Tongue (tissue), 2 donors: Measurements from ENCODE around the gene NOTCH4. TPM values are rescaled to one million over a fixed set of nuclear protein-coding genes. Genes with fewer than 3 reads are reported as not detected.

Source experiments
- DNase-seq: peaks from one replicate; pipeline ENCODE4 v3.0.0-alpha.2; 2015
- total RNA-seq: library from RNA; depleted of rRNA; stranded (reverse); fragments of >200 nt; gene quantifications from one replicate; pipeline ENCODE4 v1.2.3, GENCODE V29; 2014

NOTCH4 gene
- total RNA-seq, 1 donor from 2014 or later: 10.6 TPM

DNA sequence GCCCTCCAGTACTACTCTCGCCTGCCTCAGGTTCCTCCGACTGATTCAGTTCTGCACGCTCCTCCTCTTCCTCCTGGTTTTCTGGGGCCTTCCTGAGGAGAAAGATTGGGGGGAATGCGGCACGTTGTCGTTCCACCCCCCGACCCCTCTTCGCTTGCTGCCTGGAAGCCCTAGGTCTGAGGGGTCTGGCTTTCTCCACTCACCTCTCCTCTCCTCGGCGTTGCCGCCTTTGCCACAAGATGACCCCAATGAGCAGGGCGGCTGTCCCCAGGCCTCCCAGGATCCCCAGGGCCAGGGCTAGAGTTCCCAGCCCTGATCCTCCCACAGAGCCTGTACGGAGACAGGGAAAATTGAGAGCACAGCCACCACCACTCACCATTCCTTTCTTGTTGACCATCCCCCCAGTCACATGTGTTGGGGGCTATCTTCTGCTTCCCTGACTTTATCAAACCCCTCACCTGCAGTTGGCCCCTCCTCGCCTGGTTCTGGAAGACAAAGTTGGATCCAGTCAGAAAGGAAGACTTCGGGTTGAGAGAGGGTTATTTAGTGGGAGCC, 42.6 kb downstream of the NOTCH4 start:
- no peak for DNase-seq

DNA sequence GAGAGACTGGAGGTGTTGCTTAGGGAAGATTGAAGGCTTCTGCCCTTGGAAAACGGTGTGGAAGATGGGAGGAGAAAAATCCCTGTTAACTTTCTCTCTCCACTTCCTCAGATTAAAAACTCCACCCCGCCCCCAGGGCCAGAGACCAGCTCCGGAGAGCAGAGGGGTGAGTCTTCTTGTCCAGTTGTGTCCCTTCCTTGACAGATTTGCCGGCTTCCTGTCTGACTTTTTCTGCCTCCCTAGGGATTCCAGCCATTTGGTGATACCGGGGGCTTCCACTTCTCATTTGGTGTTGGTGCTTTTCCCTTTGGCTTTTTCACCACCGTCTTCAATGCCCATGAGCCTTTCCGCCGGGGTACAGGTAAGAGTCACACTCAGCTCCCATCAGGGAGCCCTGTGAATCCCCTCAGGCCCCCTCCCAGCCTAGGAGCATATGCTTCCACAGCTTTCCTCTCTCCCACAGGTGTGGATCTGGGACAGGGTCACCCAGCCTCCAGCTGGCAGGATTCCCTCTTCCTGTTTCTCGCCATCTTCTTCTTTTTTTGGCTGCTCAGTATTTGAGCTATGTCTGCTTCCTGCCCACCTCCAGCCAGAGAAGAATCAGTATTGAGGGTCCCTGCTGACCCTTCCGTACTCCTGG, 44.0 kb downstream of the NOTCH4 start:
- DNase-seq: no peak

DNA sequence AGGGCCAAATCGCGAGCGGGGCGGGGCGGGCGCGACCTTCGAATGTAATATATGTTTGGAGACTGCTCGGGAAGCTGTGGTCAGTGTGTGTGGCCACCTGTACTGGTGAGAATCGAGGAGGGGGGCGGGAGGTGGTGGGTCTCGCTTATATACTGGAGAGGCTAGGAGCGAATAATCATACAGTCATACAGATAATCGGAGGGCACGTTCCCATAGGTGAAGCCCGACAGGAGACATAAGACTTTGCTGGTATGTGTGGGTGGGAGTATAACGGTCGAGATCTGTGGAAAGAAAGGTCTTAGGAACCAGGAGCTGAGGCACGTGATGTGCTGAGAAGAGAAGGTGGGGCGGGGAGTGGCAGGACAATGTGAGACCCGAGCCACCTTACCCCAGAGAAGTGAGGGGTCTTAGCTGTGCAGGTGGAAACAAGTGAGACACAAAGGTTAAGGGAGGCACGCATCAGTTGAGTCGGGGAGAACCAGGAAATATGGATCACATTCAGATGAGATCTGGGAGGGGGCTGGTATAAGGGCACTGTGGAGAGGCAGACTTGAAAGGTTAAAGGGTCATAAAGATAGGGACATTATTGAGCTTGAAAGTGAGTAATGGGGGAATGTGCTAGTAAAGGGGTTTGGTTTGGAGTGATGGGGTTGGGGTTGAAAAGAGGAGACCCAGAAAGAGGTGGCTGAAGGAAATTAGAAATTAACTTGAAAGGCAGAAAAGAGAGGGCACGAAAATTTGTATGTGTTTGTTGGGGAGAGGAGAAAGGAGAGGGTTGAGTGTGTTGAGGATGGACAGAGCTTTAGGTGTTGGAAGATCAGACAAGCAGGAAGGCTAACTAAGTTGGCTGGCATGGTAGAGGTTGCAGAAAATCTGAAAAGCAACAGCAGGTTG, 45.1 kb downstream of the NOTCH4 start:
- DNase-seq: no peak

DNA sequence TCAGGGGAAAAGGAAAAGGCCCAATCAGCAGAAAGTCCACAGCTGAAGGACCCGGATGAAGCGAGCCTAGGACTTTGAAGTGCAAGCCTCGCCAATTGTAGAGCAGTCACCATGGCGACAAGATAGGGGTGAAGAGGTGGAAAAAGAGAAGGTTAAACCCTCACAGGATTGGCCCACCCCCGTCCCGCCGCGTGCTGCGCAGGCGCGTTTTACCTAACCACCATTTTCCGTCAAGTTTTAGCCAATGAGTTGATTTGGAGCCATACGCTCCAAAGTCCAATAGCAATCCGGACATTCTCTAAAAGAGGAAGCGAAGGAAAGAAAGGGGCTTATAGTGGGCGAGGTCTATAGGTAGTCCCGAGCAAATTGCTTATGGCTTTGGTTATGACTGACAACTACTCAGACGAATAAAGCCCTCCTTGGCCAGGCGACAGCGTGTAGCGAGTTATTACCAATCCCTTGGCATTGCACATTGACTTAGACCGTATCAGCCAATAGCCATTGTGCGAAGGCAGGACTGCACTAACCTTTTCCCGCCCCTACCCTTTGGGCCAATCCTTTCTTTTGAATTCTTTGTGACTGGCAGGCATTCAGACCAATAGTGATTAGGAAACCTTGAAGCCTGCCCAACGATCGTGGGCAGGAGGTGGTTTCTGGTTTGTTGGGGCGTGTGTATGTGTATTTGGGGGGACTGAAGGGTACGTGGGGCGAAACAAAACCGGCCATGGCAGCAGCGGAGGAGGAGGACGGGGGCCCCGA, 45.9 kb downstream of the NOTCH4 start, which contains the start of gene RNF5:
TSS of gene RNF5 (plus strand) at position 618 of the 759 bp plus-strand sequence. CDS start at position 725, 107 bp downstream.
- peak; percentile 100 for DNase-seq

DNA sequence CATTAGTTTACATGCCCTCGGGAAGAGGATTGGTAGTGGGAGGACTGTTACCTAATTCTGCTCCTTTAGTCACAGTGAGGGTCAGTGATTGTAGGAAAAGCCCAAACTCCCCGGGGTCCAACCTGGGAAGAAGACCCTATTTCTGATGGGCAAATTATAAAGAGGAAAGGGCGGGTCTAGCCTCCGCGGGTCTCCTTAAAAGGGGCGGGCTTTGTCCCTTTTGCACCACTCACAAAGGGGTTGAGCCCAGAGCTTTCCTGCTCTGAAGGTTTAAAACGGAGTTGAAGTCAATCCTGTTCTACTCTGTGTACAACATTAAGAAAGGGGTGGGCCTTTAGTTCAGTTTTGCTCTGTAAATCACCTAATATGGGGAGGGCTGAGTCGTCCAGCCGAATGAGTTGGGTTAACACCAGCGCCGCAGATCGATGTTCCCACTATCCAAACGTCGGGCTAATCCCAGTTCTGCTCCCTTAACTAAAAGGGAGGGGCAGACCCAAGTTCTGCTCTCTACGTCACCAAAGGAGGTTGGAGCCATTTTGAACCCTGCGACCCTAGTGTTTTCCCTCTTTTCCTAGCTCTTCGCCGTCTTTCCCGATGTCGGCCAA, 46.6 kb downstream of the NOTCH4 start:
- DNase-seq: peak; percentile 82

DNA sequence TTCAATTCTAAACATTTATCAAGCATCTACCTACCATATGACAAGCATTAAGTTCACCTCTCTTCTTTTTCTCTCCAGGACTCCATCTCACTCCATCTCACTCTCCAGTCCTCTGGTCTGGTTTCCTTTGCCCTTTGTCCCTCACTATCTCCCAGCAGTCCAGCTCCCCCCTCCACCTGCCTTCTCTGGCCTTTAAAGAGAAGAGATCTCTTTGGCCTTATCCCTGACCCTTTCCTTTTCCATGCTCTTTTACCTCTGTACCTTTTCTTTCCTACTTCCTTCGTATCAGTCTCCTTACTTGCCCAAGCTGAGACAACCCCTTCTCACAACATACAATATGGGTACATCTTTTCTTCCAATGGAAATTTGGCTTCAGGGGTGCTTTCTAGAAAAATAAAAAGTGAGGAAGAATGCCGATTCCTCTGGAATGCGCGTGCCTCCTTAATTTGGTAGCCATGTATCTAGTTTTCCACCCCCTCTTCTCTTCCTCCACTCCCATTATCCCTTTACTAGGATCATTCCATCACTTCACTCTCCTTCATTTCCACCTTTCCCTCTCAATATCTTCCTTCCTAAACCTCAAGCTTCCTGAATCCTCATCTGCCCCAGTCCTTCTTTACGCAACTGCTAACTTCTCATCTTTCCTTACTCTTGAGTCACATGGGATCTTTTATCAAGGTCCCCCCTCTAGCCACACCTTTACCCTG, 47.2 kb downstream of the NOTCH4 start:
- no peak for DNase-seq

- peak; percentile 99 for DNase-seq
Measured at GRCh38 chr6:32175711-32176475, 48.0 kb downstream of the NOTCH4 start, which contains the start of gene AGPAT1. TSS of gene AGPAT1 (minus strand) at chr6:32176084. CDS start at chr6:32171496, 4,588 bp downstream.

DNA sequence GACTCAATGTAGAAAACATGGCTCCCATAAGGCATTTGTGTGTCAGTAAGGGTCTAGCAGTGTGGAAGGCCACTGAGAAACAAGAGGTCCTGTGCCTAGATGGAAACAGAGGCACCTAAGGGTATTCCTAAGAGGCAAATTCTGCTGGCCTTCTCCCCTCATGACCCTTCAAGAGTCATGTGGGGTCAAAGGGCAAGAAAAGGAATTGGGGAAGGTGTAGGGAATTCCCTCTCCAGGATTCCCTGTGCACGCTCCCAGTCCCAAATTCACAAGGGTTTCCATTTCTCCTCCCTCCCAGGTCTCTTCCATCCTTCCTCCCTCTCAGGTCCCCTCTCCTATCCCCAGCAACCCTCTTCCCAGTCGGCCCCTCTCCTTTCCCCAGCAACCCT, 48.6 kb downstream of the NOTCH4 start:
- no peak for DNase-seq

- DNase-seq: no peak
Measured at GRCh38 chr6:32174416-32174815, 49.5 kb downstream of the NOTCH4 start.

DNA sequence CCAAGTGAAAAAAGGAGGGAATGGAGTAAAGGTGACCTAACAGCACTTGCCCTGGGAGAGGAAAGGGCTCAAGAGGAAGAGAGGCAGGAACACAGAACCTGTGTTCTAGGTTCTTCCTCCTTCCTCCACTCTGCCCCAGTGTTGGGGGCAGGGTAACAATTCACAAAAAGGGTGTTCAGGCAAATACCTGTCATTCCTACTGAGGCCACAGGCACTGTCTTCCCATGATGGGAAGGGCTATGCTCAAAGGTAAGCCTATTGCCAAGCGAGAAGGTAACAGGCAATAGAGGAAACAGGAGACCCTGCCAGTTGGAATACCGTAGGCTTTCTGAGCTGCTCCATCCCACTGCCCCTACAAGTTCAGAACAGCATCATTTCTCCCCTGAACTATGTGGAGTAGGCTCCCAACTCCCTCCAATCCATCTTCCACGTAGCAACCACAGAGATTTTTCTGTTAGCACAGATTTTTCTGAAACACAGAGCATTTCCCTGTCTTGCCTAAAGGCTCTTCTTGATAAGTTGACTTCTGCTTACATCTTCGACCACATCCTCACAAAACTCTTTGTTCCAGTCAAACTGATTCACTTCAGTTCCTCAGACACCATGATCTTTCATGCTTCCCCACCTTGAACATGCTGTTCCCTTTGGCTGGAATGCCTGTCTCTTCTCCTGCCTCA, 50.7 kb downstream of the NOTCH4 start:
- DNase-seq: no peak

GRCh38 chr6:32171234-32171633, 52.6 kb downstream of the NOTCH4 start:
- DNase-seq: no peak

DNA sequence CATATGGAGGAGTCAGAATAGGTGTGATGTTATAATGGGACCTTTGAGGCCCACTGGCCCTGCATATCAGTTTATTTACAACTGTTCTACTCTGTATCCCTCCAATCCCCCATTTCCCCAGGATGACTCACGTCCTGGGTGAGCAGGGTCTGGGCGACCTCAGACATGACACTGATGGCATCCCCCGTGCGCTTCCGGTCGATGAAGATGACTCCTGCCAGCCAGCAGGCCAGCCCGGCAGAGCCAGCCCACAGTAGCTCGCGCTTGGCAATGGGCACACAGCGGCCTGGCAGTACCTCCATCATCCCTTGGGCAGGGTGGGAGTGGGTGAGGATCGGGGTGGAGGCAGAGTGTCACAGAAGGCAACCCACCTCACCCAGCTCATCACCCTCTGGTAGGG, 53.6 kb downstream of the NOTCH4 start:
- DNase-seq: no peak

GRCh38 chr6:32168807-32169591, 54.9 kb downstream of the NOTCH4 start:
- DNase-seq: no peak

DNA sequence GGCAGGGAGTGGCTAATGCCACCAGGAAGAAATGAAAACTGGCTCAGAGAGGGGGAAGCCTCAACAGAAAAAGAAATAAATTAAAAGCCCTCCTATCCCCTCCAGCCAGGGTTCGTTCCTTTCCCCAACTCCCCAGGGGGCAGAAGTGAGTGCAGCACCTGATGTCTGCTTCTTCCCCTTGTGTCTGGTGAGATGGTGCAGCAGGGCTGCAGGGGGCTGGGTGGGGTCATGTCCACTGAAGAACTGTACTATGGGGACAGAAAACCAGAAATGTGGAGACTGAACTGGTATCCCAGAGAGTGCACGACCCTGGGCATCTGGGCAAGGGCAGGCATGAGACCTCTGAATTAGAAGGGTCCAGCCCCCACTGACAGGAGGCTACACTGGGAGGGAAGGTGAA, 55.5 kb downstream of the NOTCH4 start:
- DNase-seq: no peak

DNA sequence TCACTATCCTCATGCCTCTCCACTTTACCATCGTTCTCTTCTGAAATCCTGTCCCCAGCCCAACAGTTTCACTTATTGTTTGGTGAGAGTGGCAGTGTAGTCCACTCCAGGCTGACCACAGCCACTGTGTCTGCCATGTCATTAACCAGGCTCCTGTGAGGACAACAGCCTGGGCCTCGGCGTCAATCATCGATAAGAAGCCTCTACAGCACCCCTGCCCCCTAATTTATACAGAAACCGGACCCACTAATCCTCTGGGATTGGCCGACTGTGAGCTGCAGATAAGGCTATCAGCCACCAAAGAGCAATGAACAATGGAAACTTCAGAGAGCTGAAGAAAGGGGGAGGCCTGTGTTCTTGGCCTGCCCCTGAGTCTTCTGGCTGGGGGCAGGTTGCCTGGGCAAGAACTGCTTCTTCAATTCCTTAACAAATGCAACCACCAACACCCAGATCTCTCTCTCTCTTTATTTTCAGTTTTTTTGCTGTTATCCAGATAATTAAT, 56.1 kb downstream of the NOTCH4 start:
- no peak for DNase-seq

DNA sequence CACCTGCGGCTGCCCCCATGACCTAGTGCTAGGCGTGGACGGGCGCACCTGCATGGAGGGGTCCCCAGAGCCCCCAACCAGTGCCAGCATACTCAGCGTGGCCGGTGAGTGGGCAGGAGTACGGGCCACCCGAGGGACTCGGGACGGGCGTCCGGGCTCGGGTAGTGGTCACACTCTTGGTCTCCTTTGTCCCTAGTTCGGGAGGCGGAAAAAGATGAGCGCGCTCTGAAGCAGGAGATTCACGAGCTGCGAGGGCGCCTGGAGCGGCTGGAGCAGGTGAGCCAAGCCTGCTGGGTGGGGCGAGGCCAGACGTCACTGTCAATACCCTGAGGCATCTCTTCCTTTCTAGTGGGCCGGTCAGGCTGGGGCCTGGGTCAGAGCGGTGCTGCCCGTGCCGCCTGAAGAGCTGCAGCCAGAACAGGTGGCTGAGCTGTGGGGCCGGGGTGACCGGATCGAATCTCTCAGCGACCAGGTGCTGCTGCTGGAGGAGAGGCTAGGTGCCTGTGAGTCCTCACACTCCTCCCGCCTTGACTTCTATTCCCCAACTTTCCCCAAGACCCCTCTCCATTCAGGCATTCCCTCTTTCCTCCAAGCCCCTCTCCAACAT, 56.6 kb downstream of the NOTCH4 start:
- DNase-seq: peak; percentile 18

DNA sequence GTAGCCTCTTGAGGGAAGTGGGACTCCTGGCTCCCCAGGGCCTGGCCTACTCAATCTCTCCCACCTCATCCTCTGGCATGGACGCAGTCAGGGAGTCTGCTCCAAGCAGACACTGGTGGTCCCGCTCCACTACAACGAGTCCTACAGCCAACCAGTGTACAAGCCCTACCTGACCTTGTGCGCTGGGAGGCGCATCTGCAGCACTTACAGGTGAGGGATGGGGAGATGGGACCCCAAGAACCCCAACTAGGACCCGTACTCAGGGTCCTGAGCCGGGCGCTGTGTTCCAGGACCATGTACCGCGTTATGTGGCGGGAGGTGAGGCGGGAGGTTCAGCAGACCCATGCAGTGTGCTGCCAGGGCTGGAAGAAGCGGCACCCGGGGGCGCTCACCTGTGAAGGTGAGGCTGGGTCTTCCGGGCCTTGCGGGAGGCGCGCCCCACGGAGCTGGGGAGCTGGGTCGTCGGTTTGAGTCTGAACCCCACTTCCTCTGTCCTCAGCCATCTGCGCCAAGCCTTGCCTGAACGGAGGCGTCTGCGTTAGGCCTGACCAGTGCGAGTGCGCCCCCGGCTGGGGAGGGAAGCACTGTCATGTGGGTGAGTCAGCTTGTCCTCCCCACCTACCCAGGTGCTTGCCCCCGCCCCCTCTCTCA, 57.3 kb downstream of the NOTCH4 start:
- DNase-seq: no peak

- DNase-seq: no peak
Measured at GRCh38 chr6:32164295-32164694, 59.6 kb downstream of the NOTCH4 start, which contains the start of gene EGFL8. TSS of gene EGFL8 (plus strand) at chr6:32164595. CDS start at chr6:32166166, 1,571 bp downstream.
